COLO668 (cell line): ENCODE results near the gene TNFSF8.

Source experiments
- DNase-seq: peaks from one replicate; lab custom pipeline; 2025; ENCODE audit not compliant: unreplicated experiment; lab: John Stamatoyannopoulos, UW

The TNFSF8 gene

GRCh38 chr9:114936581-114936980 is 6.2 kb upstream of the TNFSF8 start:
- DNase-seq, result no peak

DNA sequence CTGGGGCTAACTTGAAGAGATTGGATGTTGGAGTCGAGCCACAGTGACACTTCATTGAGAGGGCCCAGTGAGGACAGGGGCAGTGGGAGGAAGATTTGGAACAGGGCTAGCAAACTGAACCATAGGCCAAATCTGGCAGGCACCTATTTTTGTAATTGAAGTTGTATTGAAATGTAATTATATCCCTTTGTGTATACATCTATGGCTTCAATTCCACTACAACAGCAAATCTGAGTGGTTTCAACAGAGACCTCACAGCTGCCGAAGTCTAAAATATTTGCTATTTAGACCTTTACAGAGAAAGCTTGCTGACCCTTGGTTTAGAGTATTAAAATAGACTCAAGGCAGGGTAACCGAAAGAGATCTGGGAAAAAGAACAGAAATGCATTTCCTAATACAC is 4.7 kb upstream of the TNFSF8 start:
- no peak for DNase-seq

- no peak for DNase-seq
Measured at GRCh38 chr9:114932502-114932901, 2.1 kb upstream of the TNFSF8 start.

DNA sequence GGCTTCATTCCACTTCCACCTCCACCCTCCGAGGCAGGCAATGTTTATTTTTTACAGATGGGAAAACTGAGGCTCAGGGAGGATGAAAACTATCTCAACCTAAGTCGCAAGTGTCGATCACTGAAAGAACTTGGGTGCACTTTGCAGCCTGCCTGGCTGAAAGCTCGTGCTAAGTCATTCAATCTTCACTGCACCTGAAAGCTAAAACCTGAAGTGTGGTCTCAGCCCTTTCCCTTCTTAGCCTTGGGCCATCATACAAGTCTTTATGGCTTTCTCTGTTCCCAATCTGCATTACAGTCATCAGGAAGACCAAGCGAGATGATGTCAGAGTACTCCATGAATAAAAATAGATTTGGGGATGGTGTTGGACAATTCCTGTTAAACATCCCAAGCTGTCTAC is 1.0 kb upstream of the TNFSF8 start:
- no peak for DNase-seq

DNA sequence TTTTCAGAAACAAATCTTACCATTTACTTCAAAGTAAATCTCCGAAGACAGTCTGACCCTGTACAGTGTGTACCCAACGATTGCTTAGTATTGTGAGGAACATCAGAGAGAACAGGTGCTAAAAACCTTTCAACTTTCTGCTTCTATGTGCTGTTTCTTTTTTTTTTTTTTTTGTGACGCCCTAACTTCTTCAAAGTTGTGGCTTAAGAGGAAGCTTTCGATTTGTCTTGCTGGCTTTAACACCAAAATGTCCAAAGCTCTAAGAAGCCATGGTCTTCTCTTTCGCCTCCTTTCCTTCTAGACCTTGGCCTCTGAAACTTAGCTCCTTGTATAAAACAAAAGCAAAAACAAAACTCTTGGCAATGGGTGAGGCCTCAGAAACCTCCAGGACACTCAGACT is 1.2 kb downstream of the TNFSF8 start:
- DNase-seq, result no peak

DNA sequence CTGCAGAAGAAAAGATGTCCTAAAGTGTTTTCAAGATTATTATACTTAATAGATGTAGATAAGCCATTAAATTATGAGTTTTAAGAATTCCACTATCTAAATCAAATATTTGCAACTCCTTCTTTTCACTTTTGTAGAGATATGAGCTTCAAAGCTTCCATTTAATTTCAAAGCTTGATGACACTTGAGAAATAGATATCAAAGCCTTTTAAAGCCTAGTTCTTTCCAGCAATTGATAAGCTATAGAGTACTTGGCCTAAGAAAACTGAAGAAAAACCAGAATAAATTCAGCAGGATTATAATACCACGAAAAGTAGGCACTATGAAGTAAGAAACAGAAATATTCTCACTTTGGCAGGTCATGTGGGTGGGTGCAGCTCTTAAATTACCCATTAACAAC is 1.7 kb downstream of the TNFSF8 start:
- DNase-seq, result no peak

- no peak for DNase-seq
Measured at GRCh38 chr9:114928136-114928535, 2.3 kb downstream of the TNFSF8 start.

DNA sequence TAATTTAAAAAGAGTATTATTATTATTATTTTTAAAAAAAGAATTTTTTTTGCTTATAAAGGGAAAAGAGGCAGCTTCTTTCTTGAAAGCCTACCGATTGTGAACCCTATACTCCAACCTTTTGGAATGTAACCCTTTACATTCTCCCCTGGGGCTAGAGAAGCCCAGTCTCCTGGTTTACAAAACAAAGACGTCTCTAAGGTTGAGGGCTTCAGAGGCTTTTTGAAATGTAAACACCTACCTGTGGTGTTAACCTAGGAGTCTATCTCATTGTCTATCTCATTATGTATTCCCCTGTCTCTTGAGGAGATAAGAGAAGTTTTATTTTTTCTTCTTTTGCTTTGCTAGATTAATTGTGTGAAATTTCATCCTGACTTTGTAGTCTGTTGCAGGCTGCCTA is 4.7 kb downstream of the TNFSF8 start:
- DNase-seq, result no peak

DNA sequence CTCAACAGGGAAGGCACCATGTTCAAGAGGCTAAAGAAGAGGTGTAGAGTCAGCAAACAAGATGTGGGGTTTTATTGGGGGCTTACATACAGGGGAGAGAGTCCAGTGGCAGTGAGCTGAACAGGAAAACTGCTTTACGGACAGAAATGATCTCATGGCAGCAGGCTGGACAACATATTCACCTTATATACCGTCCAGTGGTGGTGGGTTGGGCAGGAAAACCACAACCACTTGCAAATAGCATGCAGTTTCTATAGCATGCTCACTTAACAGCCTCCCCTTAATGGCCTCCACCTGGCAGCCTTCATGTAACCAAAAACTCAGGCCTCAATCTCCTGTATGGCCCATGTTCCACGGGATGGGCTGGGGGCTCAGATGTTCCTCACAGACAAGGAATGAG is 5.4 kb downstream of the TNFSF8 start:
- no peak for DNase-seq

DNA sequence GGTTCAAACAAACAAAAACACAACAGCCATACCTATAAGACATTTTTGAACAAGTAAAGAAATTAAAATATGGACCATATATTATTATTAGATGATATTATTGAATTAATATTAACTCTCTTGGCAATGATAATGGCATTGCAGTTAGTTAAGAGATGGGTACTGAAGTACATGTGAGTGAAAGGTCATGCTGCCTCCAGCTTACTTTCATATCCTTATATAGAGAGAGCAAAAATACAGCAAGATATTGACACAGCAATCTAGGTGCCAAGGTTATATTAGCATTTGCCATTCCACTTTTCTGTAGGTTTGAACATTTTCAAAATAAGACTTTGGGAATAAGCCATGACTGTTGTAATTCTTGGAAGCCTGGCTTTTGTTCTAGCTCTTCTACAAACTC is 6.1 kb downstream of the TNFSF8 start:
- DNase-seq, result no peak

GRCh38 chr9:114923918-114924317 is 6.5 kb downstream of the TNFSF8 start:
- no peak for DNase-seq

GRCh38 chr9:114921171-114921570 is 9.2 kb downstream of the TNFSF8 start:
- no peak for DNase-seq

GRCh38 chr9:114919611-114920010 is 10.8 kb downstream of the TNFSF8 start:
- no peak for DNase-seq

DNA sequence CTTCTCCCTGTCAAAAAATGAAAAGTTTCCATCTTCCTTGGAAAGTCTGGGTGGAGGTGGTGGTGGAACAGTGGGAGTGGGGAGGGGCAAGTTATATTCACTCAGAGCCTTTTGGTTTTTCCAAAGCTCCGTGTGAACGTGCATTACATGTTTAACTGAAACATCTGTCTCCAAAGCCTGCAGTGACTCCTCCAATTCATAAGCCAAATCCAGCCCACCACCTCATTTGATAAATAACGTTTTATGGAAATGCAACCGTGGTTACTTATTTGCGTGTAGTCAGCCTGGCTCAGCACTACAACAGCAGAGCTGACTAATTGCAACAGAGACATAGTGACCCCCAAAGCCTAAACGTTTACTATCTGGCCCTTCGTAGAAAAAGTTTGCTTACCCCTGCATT is 13.9 kb downstream of the TNFSF8 start:
- DNase-seq, result no peak

DNA sequence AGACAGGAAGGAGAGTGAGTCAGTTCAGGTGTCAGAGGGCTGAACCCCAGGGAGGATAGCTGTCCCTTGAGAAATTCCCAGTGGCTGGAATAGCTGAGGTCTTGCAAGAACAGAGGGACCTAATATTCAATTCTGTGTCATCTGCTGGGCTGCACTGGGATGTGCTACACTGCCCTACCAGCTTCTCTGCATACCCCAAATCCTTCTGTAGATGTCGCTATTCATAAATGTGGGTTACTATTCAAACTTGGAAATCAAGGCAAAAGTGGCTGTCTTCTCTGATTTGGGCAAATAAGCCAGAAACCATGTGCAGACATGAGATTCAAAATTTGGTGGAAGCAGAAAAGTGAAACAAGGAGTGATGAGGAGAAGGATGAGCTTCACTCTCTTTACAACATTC is 16.3 kb downstream of the TNFSF8 start:
- DNase-seq, result no peak

DNA sequence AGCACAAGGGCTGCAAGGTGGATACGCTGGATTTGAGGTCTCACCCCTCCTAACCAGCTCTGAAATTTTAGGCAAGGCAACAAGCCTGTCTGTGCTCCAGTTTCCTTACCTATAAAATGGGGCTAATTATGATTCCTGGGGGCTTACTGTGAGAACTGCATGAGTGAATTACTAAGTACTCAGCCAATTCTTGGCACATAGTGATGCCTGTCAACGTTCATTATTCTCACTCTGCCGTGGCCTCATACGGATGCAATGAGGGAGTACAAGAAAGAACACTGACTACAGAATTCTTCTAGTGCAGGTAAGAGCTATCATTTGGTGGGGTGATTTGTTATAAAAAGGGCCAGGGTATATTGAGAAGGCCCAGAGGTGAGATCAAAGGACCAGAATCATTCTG is 16.7 kb downstream of the TNFSF8 start:
- DNase-seq, result no peak

DNA sequence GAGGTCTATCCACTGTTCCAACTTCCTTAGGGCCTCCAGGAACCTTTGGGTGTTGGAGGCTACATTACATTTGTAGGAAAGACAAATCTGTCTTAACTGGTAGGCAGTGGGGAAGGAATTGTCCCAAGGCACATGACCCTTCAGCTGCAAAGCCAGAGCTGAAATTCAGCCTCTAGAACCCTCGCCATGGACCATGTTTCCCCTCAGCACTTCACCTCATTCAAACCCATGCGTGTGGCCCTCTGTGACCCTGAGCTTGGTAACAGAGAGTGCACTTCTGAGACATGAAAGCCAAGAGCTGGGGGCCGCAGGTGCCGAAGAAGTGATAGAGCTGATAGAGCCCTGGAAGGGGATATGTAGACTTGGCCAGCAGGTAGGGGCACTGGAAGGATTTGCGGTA is 17.2 kb downstream of the TNFSF8 start:
- no peak for DNase-seq

DNA sequence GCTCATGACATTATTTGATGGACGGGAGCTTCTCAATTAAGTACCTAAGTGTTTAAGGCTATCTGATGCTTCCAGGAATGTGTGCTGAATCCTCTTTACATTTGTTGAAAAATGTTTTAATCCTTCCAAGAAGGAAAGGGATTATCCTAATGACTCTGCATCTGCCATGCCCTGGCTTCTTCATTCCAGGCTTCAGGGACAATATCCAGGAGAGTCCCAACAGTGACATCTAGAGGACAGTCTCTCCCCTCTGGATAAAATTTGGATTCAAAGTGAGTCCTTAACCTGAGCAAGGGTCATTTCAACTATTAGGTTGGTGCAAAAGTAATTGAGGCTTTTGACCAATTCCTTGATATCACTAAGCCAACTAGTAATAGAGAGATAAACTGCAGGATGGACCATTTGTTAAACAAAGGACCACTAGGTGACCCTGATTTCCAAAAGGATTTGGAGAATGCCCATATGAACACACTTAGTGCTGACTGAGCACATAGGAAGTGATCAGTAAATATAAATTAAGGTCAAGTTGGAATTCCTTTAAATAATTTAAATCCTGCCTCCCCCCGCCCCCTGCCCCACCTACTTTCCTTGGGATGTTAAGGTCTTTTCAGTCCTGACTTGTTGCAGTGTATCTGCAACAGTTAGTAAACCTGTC is 19.1 kb downstream of the TNFSF8 start:
- DNase-seq, result peak; percentile 43

DNA sequence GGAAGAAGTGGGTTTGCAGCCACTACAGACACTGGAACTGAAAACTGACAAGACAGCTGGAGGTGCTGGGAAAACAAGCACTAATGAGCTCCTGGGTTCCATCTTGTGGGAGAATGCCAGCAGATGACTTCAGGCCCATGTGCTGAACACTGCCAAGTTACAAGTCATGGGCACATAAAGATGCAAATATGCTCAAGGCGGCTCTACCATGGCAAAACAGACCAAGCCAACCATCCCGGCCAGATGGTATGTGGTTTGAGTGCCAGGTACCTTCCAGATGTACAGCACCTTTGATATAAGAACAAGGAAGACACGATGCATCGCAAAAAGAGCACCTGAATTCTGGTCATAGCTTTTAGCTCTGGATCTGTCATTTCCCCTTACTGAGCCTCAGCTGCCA is 19.9 kb downstream of the TNFSF8 start:
- DNase-seq, result no peak

DNA sequence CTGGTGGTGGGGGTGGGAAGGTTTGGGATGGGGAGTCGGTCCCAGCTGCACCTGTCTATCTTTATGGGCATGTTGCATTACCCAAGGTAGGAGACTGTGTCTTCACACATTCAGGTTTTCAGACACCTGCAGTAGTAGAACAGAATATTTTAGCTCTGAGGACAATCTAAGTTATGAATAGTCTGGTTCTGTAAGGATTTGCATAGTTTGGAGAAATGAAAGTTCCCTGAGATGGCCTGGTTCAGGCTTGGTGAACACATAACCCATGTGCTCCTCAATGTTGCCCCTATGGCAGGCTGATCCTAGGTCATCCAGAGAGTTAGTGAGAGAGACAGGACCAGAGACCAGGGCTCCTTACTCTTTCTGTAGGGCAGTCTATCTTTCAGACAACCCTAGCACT is 20.7 kb downstream of the TNFSF8 start:
- DNase-seq, result peak; percentile 14

DNA sequence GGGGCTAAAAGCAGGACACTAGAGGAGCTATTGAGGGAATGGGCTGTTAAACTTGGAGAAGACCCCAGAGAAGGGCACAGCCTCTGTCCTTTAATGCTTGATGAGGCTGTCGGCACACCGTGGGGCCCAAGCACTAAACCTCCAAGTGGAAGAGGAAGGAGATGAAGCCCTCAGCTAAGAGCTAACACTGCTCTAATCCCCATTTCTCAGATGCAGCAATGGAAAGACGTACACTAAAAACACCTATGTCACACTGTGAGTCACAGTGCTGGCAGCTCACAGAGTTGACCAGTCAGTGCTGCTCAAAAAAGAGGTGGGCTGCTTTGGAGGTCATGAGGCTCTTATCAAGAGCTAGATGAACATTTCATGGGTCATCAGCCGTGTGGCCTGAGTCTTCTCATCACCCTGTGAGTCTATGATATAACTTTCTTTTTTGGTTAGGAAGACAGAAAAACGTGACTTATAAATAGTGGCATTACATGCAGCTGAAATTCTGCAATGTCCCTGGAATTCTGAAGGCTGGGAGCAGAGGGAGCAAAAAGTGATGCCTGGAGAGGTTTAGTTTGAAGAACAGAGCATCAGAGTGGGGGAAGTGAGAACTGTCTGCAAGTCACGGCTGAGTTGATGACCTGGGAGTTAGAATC is 21.5 kb downstream of the TNFSF8 start:
- no peak for DNase-seq

DNA sequence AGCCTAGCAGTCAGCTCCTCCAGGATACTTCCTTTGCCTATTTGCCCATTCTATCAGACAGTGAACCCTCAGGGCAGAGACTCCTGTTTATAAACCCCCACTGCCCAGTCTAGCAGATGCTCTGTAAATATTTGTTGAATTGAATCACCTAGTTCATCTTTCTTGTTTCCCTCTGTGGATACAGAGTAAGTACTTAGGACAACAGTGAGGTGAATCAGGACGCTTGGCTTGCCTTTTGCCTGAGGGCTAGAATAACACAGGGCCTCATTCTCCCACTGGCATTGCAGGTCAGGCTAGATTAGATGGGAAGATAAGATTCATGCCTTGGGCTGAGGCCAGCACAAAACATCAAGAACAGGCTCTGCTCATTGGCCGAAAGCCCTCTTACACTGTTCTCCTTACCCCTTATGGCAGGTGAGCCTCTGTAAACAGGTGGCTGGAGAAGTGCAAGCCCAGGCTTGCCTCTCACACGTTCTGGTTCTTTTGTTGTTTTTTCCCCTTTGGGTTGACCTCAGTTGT is 22.2 kb downstream of the TNFSF8 start:
- DNase-seq, result peak; percentile 91
